ENCODE results near the gene LAMC2. TPM values are rescaled to one million over a fixed set of nuclear protein-coding genes. Genes with fewer than 3 reads are reported as not detected.

The LAMC2 gene
- total and polyA plus RNA-seq, 10 of the 15 experiments (the other 5 are each of a cell fraction or from before 2014, with no cell fraction given), result 0.27 to 1.5 (median 0.92) TPM

DNA sequence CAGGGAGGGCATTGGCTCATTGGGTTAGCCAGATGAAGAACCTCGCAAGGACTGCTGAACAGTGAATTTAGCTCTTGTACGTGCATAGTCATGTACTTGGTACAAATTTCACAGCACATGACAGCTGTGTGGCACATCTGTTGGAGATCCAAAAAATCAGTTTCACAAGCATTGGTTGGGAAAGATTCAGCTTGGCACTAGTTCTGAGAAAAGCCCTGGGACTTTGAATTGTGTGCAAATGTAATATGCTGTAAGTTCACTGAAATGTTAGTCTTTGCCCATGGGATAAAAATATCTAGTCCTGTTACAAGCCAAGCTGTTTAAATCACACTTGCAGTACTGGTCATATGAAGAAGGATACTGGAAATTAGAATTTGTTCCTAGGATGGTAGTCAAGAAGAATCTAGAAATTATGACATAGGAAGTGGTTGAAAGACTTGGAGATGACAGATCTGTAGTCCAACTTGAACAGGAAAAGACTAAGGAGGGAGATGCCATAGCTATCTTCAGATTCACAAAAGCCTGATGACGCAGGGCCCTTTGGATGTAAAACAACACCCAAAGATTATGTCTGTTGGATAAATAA, 19.2 kb downstream of the LAMC2 start:
- Histone ChIP-seq H3K36me3 (ENCODE audit: control insufficient read depth in 2 of 2, insufficient read depth in 2 of 2, low read length in 1 of 2) (no peaks in the 10 kb centered on the region), H3K4me2 (ENCODE audit: control insufficient read depth, insufficient read depth) (no peak overlapping the region), H3K9me3 (replicated peaks; ENCODE audit: control insufficient read depth, insufficient read depth, low read length) (no peaks in the 10 kb centered on the region), H3K4me1 (ENCODE audit: control insufficient read depth, insufficient read depth, low read length) (no peaks in the 10 kb centered on the region), H3K27ac (ENCODE audit: control insufficient read depth, insufficient read depth) (no peak overlapping the region), H3K27me3 (replicated peaks in 1 of 2; ENCODE audit: control insufficient read depth in 2 of 2, insufficient read depth in 2 of 2, low read length in 1 of 2) (no peaks in the 10 kb centered on the region), H4K20me1 (ENCODE audit: control insufficient read depth, insufficient read depth) (no peaks in the 10 kb centered on the region), H3K79me2 (ENCODE audit: control insufficient read depth, insufficient read depth, low read length) (no peaks in the 10 kb centered on the region), H3K9ac (ENCODE audit: control insufficient read depth, insufficient read depth, low read length) (no peak overlapping the region), H3K4me3 (no peak overlapping the region), H2AFZ (ENCODE audit: control insufficient read depth, low read depth, low read length) (no peak overlapping the region)
- RAD21 ChIA-PET (ENCODE audit: unreplicated experiment), result interaction anchor here (1.0 to 1.3 kb wide), 2 partner anchors 10 to 21 kb away, joined by 3 read pairs; no protein-coding TSS in a partner anchor
- no peak for ATAC-seq
- in situ Hi-C loops (cut with MboI) (no loop called here), intact Hi-C loops (cut with micrococcal nuclease; ENCODE audit: unreplicated experiment) (no loop called here)
- TF ChIP-seq ZNF384 (IDR thresholded peaks at IDR 0.05; ENCODE audit: borderline replicate concordance, low read depth, low read length), result no peak
- TF ChIP-seq EGR1 (IDR thresholded peaks at IDR 0.05; ENCODE audit: borderline replicate concordance in 1 of 2, low read depth in 2 of 2, low read length in 2 of 2), result no peak
- TF ChIP-seq SUPT20H (IDR thresholded peaks at IDR 0.05; ENCODE audit: borderline replicate concordance, control insufficient read depth, low read depth, low read length), result no peak
- no peak for TF ChIP-seq POLR2AphosphoS2 (IDR thresholded peaks at IDR 0.05; ENCODE audit: low read depth, low read length)
- no peak for TF ChIP-seq BRCA1 (IDR thresholded peaks at IDR 0.05; ENCODE audit: low read depth, low read length)
- TF ChIP-seq TCF12 (IDR thresholded peaks at IDR 0.05; ENCODE audit: low read depth, low read length), result no peak
- TF ChIP-seq, protein P1, sequence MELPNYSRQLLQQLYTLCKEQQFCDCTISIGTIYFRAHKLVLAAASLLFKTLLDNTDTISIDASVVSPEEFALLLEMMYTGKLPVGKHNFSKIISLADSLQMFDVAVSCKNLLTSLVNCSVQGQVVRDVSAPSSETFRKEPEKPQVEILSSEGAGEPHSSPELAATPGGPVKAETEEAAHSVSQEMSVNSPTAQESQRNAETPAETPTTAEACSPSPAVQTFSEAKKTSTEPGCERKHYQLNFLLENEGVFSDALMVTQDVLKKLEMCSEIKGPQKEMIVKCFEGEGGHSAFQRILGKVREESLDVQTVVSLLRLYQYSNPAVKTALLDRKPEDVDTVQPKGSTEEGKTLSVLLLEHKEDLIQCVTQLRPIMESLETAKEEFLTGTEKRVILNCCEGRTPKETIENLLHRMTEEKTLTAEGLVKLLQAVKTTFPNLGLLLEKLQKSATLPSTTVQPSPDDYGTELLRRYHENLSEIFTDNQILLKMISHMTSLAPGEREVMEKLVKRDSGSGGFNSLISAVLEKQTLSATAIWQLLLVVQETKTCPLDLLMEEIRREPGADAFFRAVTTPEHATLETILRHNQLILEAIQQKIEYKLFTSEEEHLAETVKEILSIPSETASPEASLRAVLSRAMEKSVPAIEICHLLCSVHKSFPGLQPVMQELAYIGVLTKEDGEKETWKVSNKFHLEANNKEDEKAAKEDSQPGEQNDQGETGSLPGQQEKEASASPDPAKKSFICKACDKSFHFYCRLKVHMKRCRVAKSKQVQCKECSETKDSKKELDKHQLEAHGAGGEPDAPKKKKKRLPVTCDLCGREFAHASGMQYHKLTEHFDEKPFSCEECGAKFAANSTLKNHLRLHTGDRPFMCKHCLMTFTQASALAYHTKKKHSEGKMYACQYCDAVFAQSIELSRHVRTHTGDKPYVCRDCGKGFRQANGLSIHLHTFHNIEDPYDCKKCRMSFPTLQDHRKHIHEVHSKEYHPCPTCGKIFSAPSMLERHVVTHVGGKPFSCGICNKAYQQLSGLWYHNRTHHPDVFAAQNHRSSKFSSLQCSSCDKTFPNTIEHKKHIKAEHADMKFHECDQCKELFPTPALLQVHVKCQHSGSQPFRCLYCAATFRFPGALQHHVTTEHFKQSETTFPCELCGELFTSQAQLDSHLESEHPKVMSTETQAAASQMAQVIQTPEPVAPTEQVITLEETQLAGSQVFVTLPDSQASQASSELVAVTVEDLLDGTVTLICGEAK (IDR thresholded peaks at IDR 0.05; ENCODE audit: borderline replicate concordance), result no peak
- TF ChIP-seq NR2C2 (IDR thresholded peaks at IDR 0.05; ENCODE audit: borderline replicate concordance, control insufficient read depth, insufficient read length, low read depth), result no peak
- no peak for TF ChIP-seq MXI1 (IDR thresholded peaks at IDR 0.05; ENCODE audit: low read depth, low read length)
- TF ChIP-seq MTA3 (IDR thresholded peaks at IDR 0.05; ENCODE audit: borderline replicate concordance, low read length), result no peak
- TF ChIP-seq, protein P2, sequence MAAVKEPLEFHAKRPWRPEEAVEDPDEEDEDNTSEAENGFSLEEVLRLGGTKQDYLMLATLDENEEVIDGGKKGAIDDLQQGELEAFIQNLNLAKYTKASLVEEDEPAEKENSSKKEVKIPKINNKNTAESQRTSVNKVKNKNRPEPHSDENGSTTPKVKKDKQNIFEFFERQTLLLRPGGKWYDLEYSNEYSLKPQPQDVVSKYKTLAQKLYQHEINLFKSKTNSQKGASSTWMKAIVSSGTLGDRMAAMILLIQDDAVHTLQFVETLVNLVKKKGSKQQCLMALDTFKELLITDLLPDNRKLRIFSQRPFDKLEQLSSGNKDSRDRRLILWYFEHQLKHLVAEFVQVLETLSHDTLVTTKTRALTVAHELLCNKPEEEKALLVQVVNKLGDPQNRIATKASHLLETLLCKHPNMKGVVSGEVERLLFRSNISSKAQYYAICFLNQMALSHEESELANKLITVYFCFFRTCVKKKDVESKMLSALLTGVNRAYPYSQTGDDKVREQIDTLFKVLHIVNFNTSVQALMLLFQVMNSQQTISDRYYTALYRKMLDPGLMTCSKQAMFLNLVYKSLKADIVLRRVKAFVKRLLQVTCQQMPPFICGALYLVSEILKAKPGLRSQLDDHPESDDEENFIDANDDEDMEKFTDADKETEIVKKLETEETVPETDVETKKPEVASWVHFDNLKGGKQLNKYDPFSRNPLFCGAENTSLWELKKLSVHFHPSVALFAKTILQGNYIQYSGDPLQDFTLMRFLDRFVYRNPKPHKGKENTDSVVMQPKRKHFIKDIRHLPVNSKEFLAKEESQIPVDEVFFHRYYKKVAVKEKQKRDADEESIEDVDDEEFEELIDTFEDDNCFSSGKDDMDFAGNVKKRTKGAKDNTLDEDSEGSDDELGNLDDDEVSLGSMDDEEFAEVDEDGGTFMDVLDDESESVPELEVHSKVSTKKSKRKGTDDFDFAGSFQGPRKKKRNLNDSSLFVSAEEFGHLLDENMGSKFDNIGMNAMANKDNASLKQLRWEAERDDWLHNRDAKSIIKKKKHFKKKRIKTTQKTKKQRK (IDR thresholded peaks at IDR 0.05; ENCODE audit: low read depth, low read length), result no peak
- TF ChIP-seq, protein P3, sequence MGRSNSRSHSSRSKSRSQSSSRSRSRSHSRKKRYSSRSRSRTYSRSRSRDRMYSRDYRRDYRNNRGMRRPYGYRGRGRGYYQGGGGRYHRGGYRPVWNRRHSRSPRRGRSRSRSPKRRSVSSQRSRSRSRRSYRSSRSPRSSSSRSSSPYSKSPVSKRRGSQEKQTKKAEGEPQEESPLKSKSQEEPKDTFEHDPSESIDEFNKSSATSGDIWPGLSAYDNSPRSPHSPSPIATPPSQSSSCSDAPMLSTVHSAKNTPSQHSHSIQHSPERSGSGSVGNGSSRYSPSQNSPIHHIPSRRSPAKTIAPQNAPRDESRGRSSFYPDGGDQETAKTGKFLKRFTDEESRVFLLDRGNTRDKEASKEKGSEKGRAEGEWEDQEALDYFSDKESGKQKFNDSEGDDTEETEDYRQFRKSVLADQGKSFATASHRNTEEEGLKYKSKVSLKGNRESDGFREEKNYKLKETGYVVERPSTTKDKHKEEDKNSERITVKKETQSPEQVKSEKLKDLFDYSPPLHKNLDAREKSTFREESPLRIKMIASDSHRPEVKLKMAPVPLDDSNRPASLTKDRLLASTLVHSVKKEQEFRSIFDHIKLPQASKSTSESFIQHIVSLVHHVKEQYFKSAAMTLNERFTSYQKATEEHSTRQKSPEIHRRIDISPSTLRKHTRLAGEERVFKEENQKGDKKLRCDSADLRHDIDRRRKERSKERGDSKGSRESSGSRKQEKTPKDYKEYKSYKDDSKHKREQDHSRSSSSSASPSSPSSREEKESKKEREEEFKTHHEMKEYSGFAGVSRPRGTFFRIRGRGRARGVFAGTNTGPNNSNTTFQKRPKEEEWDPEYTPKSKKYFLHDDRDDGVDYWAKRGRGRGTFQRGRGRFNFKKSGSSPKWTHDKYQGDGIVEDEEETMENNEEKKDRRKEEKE (IDR thresholded peaks at IDR 0.05), result no peak
- SMC1A ChIA-PET (ENCODE audit: uncharacterized antibody, unreplicated experiment), result interaction anchor here (0.7 to 2.4 kb wide), 11 partner anchors 8 to 240 kb away, joined by 3 to 8 read pairs (median 4); no protein-coding TSS in a partner anchor
- WGBS (ENCODE audit: insufficient coverage, insufficient replicate concordance, low lambda C conversion rate, missing lambda C conversion rate), result 39% methylated on average over 3 of the region's 3 CpGs
- no peak for FAIRE-seq
- CTCF ChIA-PET, result interaction anchor here (0.7 to 2.4 kb wide), 8 partner anchors 9 to 242 kb away, joined by 3 to 13 read pairs (median 4); no protein-coding TSS in a partner anchor
- POLR2A ChIA-PET, result interaction anchor here (0.6 to 1.5 kb wide), 4 partner anchors 10 to 725 kb away, joined by 3 to 6 read pairs (median 3); no protein-coding TSS in a partner anchor
- no TSS peak for BruUV-seq (replicated peaks)
- no peak for DNase-seq (ENCODE audit: low read depth, low spot score)
